Smooth muscle cell (in vitro differentiated cells): Measurements from ENCODE around the gene NET1. TPM values are rescaled to one million over a fixed set of nuclear protein-coding genes. Genes with fewer than 3 reads are reported as not detected.

Source experiments
- DNase-seq: peaks from one replicate; lab custom pipeline; 2025; ENCODE audit not compliant: unreplicated experiment; lab: John Stamatoyannopoulos, UW
- H2AFZ ChIP-seq: fragments of 200-600 bp; sonication (generic); 2 replicates; pipeline ENCODE4 v1.6.0; 2016; ENCODE audit warnings: antibody characterized with exemption, low read depth, mild to moderate bottlenecking
- H3F3A ChIP-seq: fragments of 200-600 bp; sonication (generic); 2 replicates; pipeline ENCODE4 v1.6.0; 2017; ENCODE audit warnings: antibody characterized with exemption, low read depth
- H3K27ac ChIP-seq: fragments of 200-600 bp; sonication (generic); 2 replicates; pipeline ENCODE4 v1.5.1; 2016; ENCODE audit warnings: low read depth, mild to moderate bottlenecking
- H3K27me3 ChIP-seq: fragments of 200-600 bp; sonication (generic); 2 replicates; pipeline ENCODE4 v1.6.1; 2016; ENCODE audit warnings: low read depth, mild to moderate bottlenecking
- H3K36me3 ChIP-seq: fragments of 200-600 bp; sonication (generic); 2 replicates; pipeline ENCODE4 v1.5.1; 2016; ENCODE audit warnings: low read depth
- H3K4me1 ChIP-seq: fragments of 200-600 bp; sonication (generic); 2 replicates; pipeline ENCODE4 v1.5.1; 2016; ENCODE audit warnings: low read depth
- H3K4me2 ChIP-seq: fragments of 200-600 bp; sonication (generic); 2 replicates; pipeline ENCODE4 v1.6.0; 2016; ENCODE audit warnings: mild to moderate bottlenecking
- H3K4me3 ChIP-seq: fragments of 200-600 bp; sonication (generic); 2 replicates; pipeline ENCODE4 v1.5.1; 2016; ENCODE audit warnings: mild to moderate bottlenecking
- H3K79me2 ChIP-seq: fragments of 200-600 bp; sonication (generic); 2 replicates; pipeline ENCODE4 v1.6.0; 2016; ENCODE audit warnings: low read depth, mild to moderate bottlenecking
- H3K9ac ChIP-seq: fragments of 200-600 bp; sonication (generic); 2 replicates; pipeline ENCODE4 v1.6.0; 2016; ENCODE audit warnings: low read depth
- H3K9me3 ChIP-seq: fragments of 200-600 bp; sonication (generic); replicated peaks from 2 replicates; pipeline ENCODE4 v1.5.1; 2016; ENCODE audit warnings: low read depth
- H4K20me1 ChIP-seq: fragments of 200-600 bp; sonication (generic); 2 replicates; pipeline ENCODE4 v1.6.0; 2016; ENCODE audit warnings: low read depth
- CTCF ChIP-seq: fragments of 200-600 bp; sonication (generic); IDR thresholded peaks from 2 replicates; pipeline ENCODE4 v1.5.1; 2017; ENCODE audit warnings: borderline replicate concordance, mild to moderate bottlenecking, antibody characterized with exemption; ENCODE audit not compliant: insufficient read depth, poor library complexity, severe bottlenecking
- WGBS: methylation state at CpG from one replicate; pipeline ENCODE4 v1.1.7; 2016; ENCODE audit warnings: low lambda C conversion rate; 5-methylcytosine and 5-hydroxymethylcytosine counted together
- polyA plus RNA-seq: library from polyadenylated mRNA; unstranded; fragments of >200 nt; fragmentation: Nextera tagmentation; extraction: Ambion mirVana; gene quantifications from 2 replicates; pipeline ENCODE4 v1.2.1, GENCODE V29; 2016
- total RNA-seq: library from RNA; depleted of rRNA; stranded (reverse); fragments of >200 nt; gene quantifications from 2 replicates; pipeline ENCODE4 v1.2.3, GENCODE V29; 2014

NET1 gene
- total RNA-seq, result 123 and 131 TPM in 2 replicates
- 49.5 and 83.1 TPM in 2 replicates for polyA plus RNA-seq

- peak within 1 kb of the TSS; percentile 88 for H2AFZ ChIP-seq
- H3K4me2 ChIP-seq, result peak within 1 kb of the TSS; percentile 92
- H3K4me3 ChIP-seq, result peak within 1 kb of the TSS; percentile 98
- no peak for TF ChIP-seq CTCF
- H3K27me3 ChIP-seq, result no peaks in the 10 kb centered on the region
- WGBS, result under 1% methylated on average over 23 of the region's 48 CpGs
- peaks cover 40% of the 10 kb centered on the region for H3K79me2 ChIP-seq
- H3K9ac ChIP-seq, result peak within 1 kb of the TSS; percentile 90
- DNase-seq, result peak; percentile 73
- H3K27ac ChIP-seq, result peak within 1 kb of the TSS; percentile 61
- peaks cover 11% of the 10 kb centered on the region for H3K4me1 ChIP-seq
- H3K9me3 ChIP-seq, result no peaks in the 10 kb centered on the region
- no peaks in the 10 kb centered on the region for H3F3A ChIP-seq
- no peaks in the 10 kb centered on the region for H3K36me3 ChIP-seq
- no peaks in the 10 kb centered on the region for H4K20me1 ChIP-seq
These were observed at the start of gene NET1 for GRCh38 chr10:5412277-5412941. TSS of gene NET1 (plus strand) at chr10:5412557. CDS start at chr10:5412693, 136 bp downstream.

- Histone ChIP-seq H3K9ac (no peak overlapping the region), H3K4me3 (no peak overlapping the region), H3K36me3 (no peaks in the 10 kb centered on the region), H3K9me3 (no peaks in the 10 kb centered on the region), H3F3A (no peaks in the 10 kb centered on the region), H3K4me1 (no peaks in the 10 kb centered on the region), H4K20me1 (no peaks in the 10 kb centered on the region), H3K79me2 (no peaks in the 10 kb centered on the region), H2AFZ (no peak overlapping the region), H3K27me3 (peaks cover 20% of the 10 kb centered on the region), H3K27ac (no peak overlapping the region), H3K4me2 (no peak overlapping the region)
- DNase-seq, result no peak
- TF ChIP-seq CTCF, result no peak
These were observed 49.5 kb upstream of the NET1 start for GRCh38 chr10:5362873-5363272.

GRCh38 chr10:5364374-5364773 is 48.0 kb upstream of the NET1 start:
- Histone ChIP-seq H4K20me1 (no peaks in the 10 kb centered on the region), H3K4me2 (no peak overlapping the region), H3K27ac (no peak overlapping the region), H2AFZ (no peak overlapping the region), H3K4me3 (no peak overlapping the region), H3K36me3 (no peaks in the 10 kb centered on the region), H3K4me1 (no peaks in the 10 kb centered on the region), H3K27me3 (peaks cover 20% of the 10 kb centered on the region), H3F3A (no peaks in the 10 kb centered on the region), H3K79me2 (no peaks in the 10 kb centered on the region), H3K9ac (no peak overlapping the region), H3K9me3 (no peaks in the 10 kb centered on the region)
- 89% methylated on average over 11 of the region's 11 CpGs for WGBS
- DNase-seq, result no peak
- TF ChIP-seq CTCF, result no peak

- Histone ChIP-seq H2AFZ (no peak within 1 kb of the TSS), H3K27ac (no peak within 1 kb of the TSS), H3K27me3 (peaks cover 20% of the 10 kb centered on the region), H3K79me2 (no peaks in the 10 kb centered on the region), H3K9ac (no peak within 1 kb of the TSS), H3K4me1 (no peaks in the 10 kb centered on the region), H4K20me1 (no peaks in the 10 kb centered on the region), H3K4me2 (no peak within 1 kb of the TSS), H3F3A (no peaks in the 10 kb centered on the region), H3K36me3 (no peaks in the 10 kb centered on the region), H3K4me3 (no peak within 1 kb of the TSS), H3K9me3 (no peaks in the 10 kb centered on the region)
- no peak for TF ChIP-seq CTCF
- no peak for DNase-seq
- 88% methylated on average over 21 of the region's 21 CpGs for WGBS
These were observed 47.4 kb upstream of the NET1 start, which contains the start of gene UCN3 for GRCh38 chr10:5364890-5365338. TSS of gene UCN3 (plus strand) at chr10:5364966. CDS start at chr10:5373721, 8,755 bp downstream.
